Ureter (tissue), 1 donor: ENCODE data around the gene APOOL. TPM values are rescaled to one million over a fixed set of nuclear protein-coding genes. Genes with fewer than 3 reads are reported as not detected.

ENCODE experiments used
- DNase-seq: peaks from one replicate; pipeline ENCODE4 v3.0.0-alpha.2; 2020; ENCODE audit warnings: low spot score
- total RNA-seq: library from RNA; stranded (reverse); gene quantifications from one replicate; pipeline ENCODE4 v1.2.4, GENCODE V29; 2023
- donor health status: DM: yes; HTN: yes; CAD: no.

The APOOL gene
- total RNA-seq, 1 donor from 2014 or later, result 25.0 TPM

GRCh38 chrX:85084770-85085393, 81.2 kb downstream of the APOOL start:
- DNase-seq, result no peak

- DNase-seq, result no peak
Observed at GRCh38 chrX:85089321-85089840, 85.7 kb downstream of the APOOL start.

GRCh38 chrX:85107407-85107806, 103.7 kb downstream of the APOOL start:
- DNase-seq, result no peak

- no peak for DNase-seq
Observed at GRCh38 chrX:85108165-85108564, 104.5 kb downstream of the APOOL start.

GRCh38 chrX:85109235-85109634, 105.6 kb downstream of the APOOL start:
- no peak for DNase-seq

GRCh38 chrX:85111347-85111746, 107.7 kb downstream of the APOOL start:
- no peak for DNase-seq

DNA sequence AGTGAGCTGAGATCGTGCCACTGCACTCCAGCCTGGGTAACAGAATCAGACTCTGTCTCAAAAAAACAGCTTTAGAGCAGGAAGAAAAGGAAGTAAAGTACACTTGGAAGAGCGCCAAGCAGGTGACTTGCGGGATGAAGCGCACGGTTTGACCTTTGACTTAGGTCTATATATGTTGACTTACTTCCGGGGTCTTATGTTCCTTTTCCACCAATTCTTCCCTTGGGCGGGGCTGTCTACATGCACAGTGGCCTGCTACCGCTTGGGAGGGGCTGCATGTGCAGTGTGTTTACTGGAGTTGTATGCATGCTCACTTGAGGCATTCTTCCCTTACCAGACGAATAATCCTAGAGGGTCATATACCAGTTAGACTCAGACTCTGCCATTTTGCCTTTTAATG, 108.6 kb downstream of the APOOL start:
- DNase-seq, result no peak

- DNase-seq, result no peak
Observed at GRCh38 chrX:85113746-85114145, 110.1 kb downstream of the APOOL start.

DNA sequence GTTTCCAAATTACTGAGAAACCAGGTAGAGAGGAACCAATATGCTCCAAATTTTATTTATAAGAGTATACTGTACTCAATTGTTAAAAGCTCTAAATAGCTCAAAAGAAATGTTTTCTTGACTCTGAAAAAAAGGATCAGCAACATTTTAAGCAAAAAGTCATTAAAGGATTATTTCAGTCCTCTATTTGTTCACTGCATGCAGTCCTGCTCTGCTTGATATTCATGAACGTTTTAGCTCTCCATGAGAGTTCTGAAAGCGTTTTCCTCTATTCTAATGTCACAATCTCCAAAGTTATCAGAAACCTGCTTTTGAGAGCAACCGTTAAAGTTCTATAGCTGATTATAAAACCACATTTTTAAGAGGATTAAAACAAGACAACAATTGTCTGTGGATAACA, 110.5 kb downstream of the APOOL start:
- no peak for DNase-seq

- no peak for DNase-seq
Observed at GRCh38 chrX:85114776-85115175, 111.1 kb downstream of the APOOL start.

DNA sequence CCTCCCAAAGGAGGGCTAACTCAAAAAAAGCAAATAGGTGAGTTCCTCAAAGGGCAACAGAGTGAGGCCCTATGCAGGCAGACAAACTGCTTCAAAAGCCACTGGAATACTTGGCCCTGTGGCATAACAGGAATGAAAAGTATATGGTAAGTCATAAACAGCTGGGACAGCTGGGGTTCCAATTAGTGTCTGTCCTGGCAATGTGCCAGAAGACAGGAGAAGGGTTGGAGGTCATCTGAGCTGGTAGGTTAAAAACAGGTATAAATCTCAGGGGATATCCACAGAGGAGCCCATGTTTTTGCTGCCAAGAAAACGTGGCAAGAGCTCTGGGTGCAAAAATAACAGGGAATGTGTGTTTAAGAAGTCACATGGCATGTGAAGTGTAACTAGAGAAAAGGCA, 111.6 kb downstream of the APOOL start:
- DNase-seq, result no peak

GRCh38 chrX:85136409-85136808, 132.7 kb downstream of the APOOL start:
- no peak for DNase-seq

GRCh38 chrX:85139422-85139821, 135.7 kb downstream of the APOOL start:
- no peak for DNase-seq

- no peak for DNase-seq
Observed at GRCh38 chrX:85140964-85141363, 137.3 kb downstream of the APOOL start.

Other genes with a start within 250 kb of the APOOL start
- gene SATL1, start 239.9 kb downstream of the APOOL start, total RNA-seq, result not detected
- 6.4 TPM for gene ZNF711, start 240.1 kb downstream of the APOOL start, total RNA-seq